Astrocyte of the cerebellum (primary cell): ENCODE data around the gene C14orf119.

Source experiments
- DNase-seq: peaks from one replicate; pipeline ENCODE4 v3.0.0-alpha.2; 2011; ENCODE audit warnings: low read depth
- H3K4me3 ChIP-seq: 2 replicates; pipeline ENCODE4 v1.5.1; 2011; ENCODE audit warnings: mild to moderate bottlenecking, low read depth, low read length, moderate library complexity
- in situ Hi-C: cut with HindIII; loops from 2 replicates; pipeline ENCODE4 v1.10.0; 2017; ENCODE audit warnings: low sequenced_read_pairs
- TF ChIP-seq, protein P1 (sequence below): IDR thresholded peaks from 2 replicates; pipeline ENCODE4 v1.5.1; 2012; ENCODE audit warnings: low read length, low read depth, moderate library complexity, mild to moderate bottlenecking; ENCODE audit errors: missing control alignments

C14orf119 gene

DNA sequence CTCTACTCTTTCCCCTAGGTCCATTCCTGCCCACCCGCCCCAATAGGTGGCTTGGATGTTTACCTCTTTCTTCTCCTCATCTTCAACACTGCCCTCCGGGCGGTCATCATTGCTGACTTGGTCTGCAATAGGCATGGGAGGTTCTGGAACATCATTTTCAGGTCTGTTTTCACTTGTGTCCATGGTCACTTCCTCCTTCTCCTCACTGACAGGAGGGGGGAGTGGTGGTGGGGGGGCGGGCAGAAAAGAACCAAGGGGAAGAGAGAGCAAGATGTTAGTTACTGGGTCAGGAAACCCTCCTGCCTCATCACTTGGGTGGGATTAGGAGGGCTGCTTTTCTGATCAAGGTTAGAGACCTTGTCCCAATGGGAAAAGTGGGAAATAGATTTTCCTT, 25.9 kb upstream of the C14orf119 start:
- no peak for DNase-seq
- TF ChIP-seq, protein P1, sequence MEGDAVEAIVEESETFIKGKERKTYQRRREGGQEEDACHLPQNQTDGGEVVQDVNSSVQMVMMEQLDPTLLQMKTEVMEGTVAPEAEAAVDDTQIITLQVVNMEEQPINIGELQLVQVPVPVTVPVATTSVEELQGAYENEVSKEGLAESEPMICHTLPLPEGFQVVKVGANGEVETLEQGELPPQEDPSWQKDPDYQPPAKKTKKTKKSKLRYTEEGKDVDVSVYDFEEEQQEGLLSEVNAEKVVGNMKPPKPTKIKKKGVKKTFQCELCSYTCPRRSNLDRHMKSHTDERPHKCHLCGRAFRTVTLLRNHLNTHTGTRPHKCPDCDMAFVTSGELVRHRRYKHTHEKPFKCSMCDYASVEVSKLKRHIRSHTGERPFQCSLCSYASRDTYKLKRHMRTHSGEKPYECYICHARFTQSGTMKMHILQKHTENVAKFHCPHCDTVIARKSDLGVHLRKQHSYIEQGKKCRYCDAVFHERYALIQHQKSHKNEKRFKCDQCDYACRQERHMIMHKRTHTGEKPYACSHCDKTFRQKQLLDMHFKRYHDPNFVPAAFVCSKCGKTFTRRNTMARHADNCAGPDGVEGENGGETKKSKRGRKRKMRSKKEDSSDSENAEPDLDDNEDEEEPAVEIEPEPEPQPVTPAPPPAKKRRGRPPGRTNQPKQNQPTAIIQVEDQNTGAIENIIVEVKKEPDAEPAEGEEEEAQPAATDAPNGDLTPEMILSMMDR: no peak
- in situ Hi-C loops: no loop called here
- peak overlapping the region; percentile 98 for H3K4me3 ChIP-seq

- in situ Hi-C loops: no loop called here
- TF ChIP-seq, protein P1: no peak
- H3K4me3 ChIP-seq: peak overlapping the region; percentile 98
- DNase-seq: no peak
Measured at GRCh38 chr14:23070262-23071129, 24.8 kb upstream of the C14orf119 start.

- in situ Hi-C loops: no loop called here
- DNase-seq: peak; percentile 87
- H3K4me3 ChIP-seq: peak overlapping the region; percentile 98
- TF ChIP-seq, protein P1: no peak
Measured at GRCh38 chr14:23071244-23071920, 23.9 kb upstream of the C14orf119 start.

- DNase-seq: no peak
- peak overlapping the region; percentile 98 for H3K4me3 ChIP-seq
- TF ChIP-seq, protein P1: no peak
- in situ Hi-C loops: no loop called here
Measured at GRCh38 chr14:23071921-23072539, 23.3 kb upstream of the C14orf119 start.

DNA sequence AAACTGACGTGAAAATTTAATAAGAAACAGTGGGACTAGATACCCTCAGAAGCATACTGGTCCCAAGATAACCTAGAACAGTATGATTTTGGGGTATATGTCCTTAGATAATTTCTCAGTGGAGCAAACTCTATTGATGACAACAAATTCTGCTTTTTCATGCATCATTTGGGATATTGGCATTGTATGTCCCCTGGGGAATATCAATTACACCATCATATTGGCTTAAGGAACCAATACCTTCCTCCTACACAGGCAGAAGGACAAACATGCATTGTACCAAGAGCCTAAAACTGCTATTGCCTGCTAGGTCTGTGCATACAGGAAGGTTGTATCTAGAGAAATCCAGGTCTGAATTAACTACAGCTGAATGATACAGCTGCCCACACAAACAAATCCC, 20.4 kb upstream of the C14orf119 start:
- no peak for DNase-seq
- TF ChIP-seq, protein P1: no peak
- in situ Hi-C loops: no loop called here
- no peak overlapping the region for H3K4me3 ChIP-seq

- H3K4me3 ChIP-seq: no peak overlapping the region
- in situ Hi-C loops: no loop called here
- TF ChIP-seq, protein P1: peak; percentile 74
- no peak for DNase-seq
Measured at GRCh38 chr14:23076785-23077408, 18.4 kb upstream of the C14orf119 start.
